Esophagus squamous epithelium (tissue), 4 donors: ENCODE measurements around the gene IL17RD.

Source experiments
- CTCF ChIP-seq, 6 experiments: fragments of 450-650 bp in 4 of 6; fragments of 200-600 bp in 2 of 6; sonication (generic) in 2 of 6; IDR thresholded peaks; one replicate each; pipeline ENCODE4 v1.5.1; 2016 to 2019; ENCODE audit warnings: antibody characterized with exemption in 6 of 6, mild to moderate bottlenecking in 4 of 6, moderate library complexity in 4 of 6
- POLR2A ChIP-seq, 4 donors: fragments of 450-650 bp; IDR thresholded peaks; one replicate each; pipeline ENCODE4 v1.6.1; 2017; ENCODE audit warnings: antibody characterized with exemption in 4 of 4, mild to moderate bottlenecking in 4 of 4, moderate library complexity in 3 of 4

GRCh38 chr3:57078635-57079473 is 86.3 kb downstream of the IL17RD start:
- TF ChIP-seq CTCF (IDR thresholded peaks at IDR 0.05) (peak in 1 of 6 experiments; percentile 4), POLR2A (IDR thresholded peaks at IDR 0.05) (peak in 1 of 4 donors; percentile 20)
